ENCODE measurements around the gene PHACTR3.

DNA sequence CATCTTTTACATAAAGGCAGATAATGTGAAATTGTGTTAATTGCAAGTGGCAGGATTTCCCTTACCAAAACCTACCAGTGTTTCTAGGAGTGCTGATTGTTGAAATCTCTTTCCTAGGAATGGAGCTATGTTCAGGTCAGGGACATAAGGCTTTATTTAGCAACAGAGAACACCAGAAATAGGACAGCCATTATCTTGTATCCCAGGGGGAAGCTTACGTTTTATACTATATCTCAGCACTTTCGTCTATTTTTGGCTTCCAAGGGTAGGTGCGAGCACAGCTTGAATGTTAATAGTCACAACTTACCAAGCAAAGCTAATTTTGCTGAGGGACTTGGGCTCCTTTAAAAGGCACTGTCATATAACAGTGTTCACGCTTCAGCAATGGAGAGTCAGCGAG, 235.1 kb downstream of the PHACTR3 start:
- TF ChIP-seq, protein P1, sequence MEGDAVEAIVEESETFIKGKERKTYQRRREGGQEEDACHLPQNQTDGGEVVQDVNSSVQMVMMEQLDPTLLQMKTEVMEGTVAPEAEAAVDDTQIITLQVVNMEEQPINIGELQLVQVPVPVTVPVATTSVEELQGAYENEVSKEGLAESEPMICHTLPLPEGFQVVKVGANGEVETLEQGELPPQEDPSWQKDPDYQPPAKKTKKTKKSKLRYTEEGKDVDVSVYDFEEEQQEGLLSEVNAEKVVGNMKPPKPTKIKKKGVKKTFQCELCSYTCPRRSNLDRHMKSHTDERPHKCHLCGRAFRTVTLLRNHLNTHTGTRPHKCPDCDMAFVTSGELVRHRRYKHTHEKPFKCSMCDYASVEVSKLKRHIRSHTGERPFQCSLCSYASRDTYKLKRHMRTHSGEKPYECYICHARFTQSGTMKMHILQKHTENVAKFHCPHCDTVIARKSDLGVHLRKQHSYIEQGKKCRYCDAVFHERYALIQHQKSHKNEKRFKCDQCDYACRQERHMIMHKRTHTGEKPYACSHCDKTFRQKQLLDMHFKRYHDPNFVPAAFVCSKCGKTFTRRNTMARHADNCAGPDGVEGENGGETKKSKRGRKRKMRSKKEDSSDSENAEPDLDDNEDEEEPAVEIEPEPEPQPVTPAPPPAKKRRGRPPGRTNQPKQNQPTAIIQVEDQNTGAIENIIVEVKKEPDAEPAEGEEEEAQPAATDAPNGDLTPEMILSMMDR (IDR thresholded peaks at IDR 0.05) = no peak
- TF ChIP-seq POLR2AphosphoS5 (IDR thresholded peaks at IDR 0.05; ENCODE audit: low read depth, low read length) = no peak
- TF ChIP-seq REST (IDR thresholded peaks at IDR 0.05; ENCODE audit: insufficient read depth in 1 of 2, low read depth in 2 of 2, low read length in 1 of 2) = no peak
- TF ChIP-seq TCF7L2 (IDR thresholded peaks at IDR 0.05; ENCODE audit: low read depth, low read length) = no peak
- TF ChIP-seq SIN3A (IDR thresholded peaks at IDR 0.05; ENCODE audit: borderline replicate concordance, insufficient read depth, low read depth, low read length) = no peak
